ENCODE results near the gene C11orf16. TPM values are rescaled to one million over a fixed set of nuclear protein-coding genes. Genes with fewer than 3 reads are reported as not detected.

Gene C11orf16
- total and polyA plus RNA-seq, 2 donors (not counting 3 experiments of a cell fraction or from before 2014, with no cell fraction given): not detected

GRCh38 chr11:8870411-8871170 is 62.2 kb downstream of the C11orf16 start:
- TF ChIP-seq POLR2AphosphoS5 (IDR thresholded peaks at IDR 0.05; ENCODE audit: insufficient read depth, low read depth, low read length) (no peak), FOS (IDR thresholded peaks at IDR 0.05; ENCODE audit: borderline replicate concordance, insufficient read depth, low read length) (no peak)
- Histone ChIP-seq H2AFZ (ENCODE audit: low read depth, low read length) (peak overlapping the region; percentile 74), H4K20me1 (replicated peaks; ENCODE audit: control insufficient read depth, extremely low read depth, insufficient read depth, low read length) (no peaks in the 10 kb centered on the region), H3K9ac (replicated peaks; ENCODE audit: extremely low read depth, insufficient read depth, low read length) (no peak overlapping the region), H3K4me3 (replicated peaks in 1 of 3; ENCODE audit: insufficient read depth in 1 of 3, low read depth in 1 of 3, low read length in 3 of 3) (peak overlapping the region; percentile 6 to 50 (median 39)), H3K4me1 (ENCODE audit: control insufficient read depth, extremely low read depth, insufficient read depth, low read length) (peaks cover 20% of the 10 kb centered on the region), H3K36me3 (ENCODE audit: control insufficient read depth in 2 of 2, extremely low read depth in 1 of 2, insufficient read depth in 2 of 2, low read length in 2 of 2) (no peaks in the 10 kb centered on the region), H3K9me3 (replicated peaks; ENCODE audit: control insufficient read depth, insufficient read depth, low read length) (no peaks in the 10 kb centered on the region), H3K79me2 (ENCODE audit: control insufficient read depth, insufficient read depth, low read length) (no peaks in the 10 kb centered on the region), H3K27me3 (ENCODE audit: control insufficient read depth in 2 of 2, insufficient read depth in 2 of 2, low read length in 2 of 2) (no peaks in the 10 kb centered on the region), H3K4me2 (ENCODE audit: insufficient read depth, low read length) (peak overlapping the region; percentile 41), H3K9me1 (replicated peaks; ENCODE audit: control insufficient read depth, extremely low read depth, insufficient read depth, low read length) (no peaks in the 10 kb centered on the region), H3K27ac (ENCODE audit: insufficient read depth, low read depth, low read length) (no peak overlapping the region)
- DNase-seq (ENCODE audit: low read depth, low spot score) (peak; percentile 68), FAIRE-seq (peak; percentile 46)
- intact Hi-C loops (cut with micrococcal nuclease): loop anchor here (2.0 kb wide), 3 partner anchors 40 to 182 kb away; partner anchors contain the start of gene AKIP1
- ChIA-PET POLR2A (interaction anchor here (0.6 kb wide), 1 partner anchor 189 kb away, joined by 3 read pairs; no protein-coding TSS in a partner anchor), CTCF (interaction anchor here (0.7 to 3.2 kb wide), 14 partner anchors 12 to 267 kb away, joined by 3 to 11 read pairs (median 4); a partner anchor contains a TSS)
- dilution Hi-C loops (cut with MboI; ENCODE audit: extremely low pct_ligation_motif_present, low sequenced_read_pairs): no loop called here
- BruUV-seq (replicated peaks): no TSS peak

Small RNA genes within 50 kb of the gene (small RNA-seq; reads per million reads assigned to genes)
- gene RF00019 (ENCODE audit: insufficient read depth, insufficient read length, low read depth, low replicate concordance): not detected

Other genes starting within 250 kb of the C11orf16 start
- 21.9 and 23.4 TPM in 2 replicates for gene AKIP1, start 21.8 kb downstream of the C11orf16 start, total RNA-seq
- gene AKIP1, start 21.8 kb downstream of the C11orf16 start, polyA plus RNA-seq: 30.3 and 32.4 TPM in 2 replicates
- not detected in 2 replicates for gene ASCL3, start 10.1 kb upstream of the C11orf16 start, total RNA-seq
- gene ASCL3, start 10.1 kb upstream of the C11orf16 start, polyA plus RNA-seq: not detected in 2 replicates
- 27.1 and 30.2 TPM in 2 replicates for gene TMEM9B, start 31.5 kb upstream of the C11orf16 start, total RNA-seq
- gene TMEM9B, start 31.5 kb upstream of the C11orf16 start, polyA plus RNA-seq: 23.8 and 28.2 TPM in 2 replicates
- 8.4 and 9.9 TPM in 2 replicates for gene NRIP3, start 71.1 kb upstream of the C11orf16 start, total RNA-seq
- gene NRIP3, start 71.1 kb upstream of the C11orf16 start, polyA plus RNA-seq: 3.0 and 3.7 TPM in 2 replicates
- 1.6 and 3.5 TPM in 2 replicates for gene SCUBE2, start 158.7 kb upstream of the C11orf16 start, total RNA-seq
- gene SCUBE2, start 158.7 kb upstream of the C11orf16 start, polyA plus RNA-seq: 0.54 and 0.55 TPM in 2 replicates